Natural killer cell (primary cell): ENCODE results near the gene LHX3. TPM values are rescaled to one million over a fixed set of nuclear protein-coding genes. Genes with fewer than 3 reads are reported as not detected.

Source experiments
- ATAC-seq, 3 donors: fragments of 150-1000 bp in 2 of 3; fragments of 200-7000 bp in 1 of 3; cut with Tn5 transposase; 1 replicate in 1 of 3; 2 replicates in 2 of 3; pipeline ENCODE4 v1.10.0; 2021; ENCODE audit warnings: mild to moderate bottlenecking in 2 of 3, moderate library complexity in 2 of 3
- DNase-seq, 2 donors: peaks; one replicate each; pipeline versions ENCODE4 v3.0.0 to v3.0.0-alpha.2; 2013 to 2021; ENCODE audit warnings: mixed read lengths in 1 of 2
- H3K27ac ChIP-seq: one replicate; pipeline ENCODE4 v1.5.1; 2013; ENCODE audit warnings: mild to moderate bottlenecking, low read length
- H3K27me3 ChIP-seq: one replicate; pipeline ENCODE4 v1.6.1; 2013; ENCODE audit warnings: low read length; ENCODE audit not compliant: control insufficient read depth, insufficient read depth
- H3K36me3 ChIP-seq: one replicate; pipeline ENCODE4 v1.6.1; 2013; ENCODE audit warnings: low read length; ENCODE audit not compliant: control insufficient read depth, insufficient read depth
- H3K4me1 ChIP-seq: one replicate; pipeline ENCODE4 v1.6.1; 2013; ENCODE audit warnings: low read length; ENCODE audit not compliant: control insufficient read depth, insufficient read depth
- H3K4me3 ChIP-seq: one replicate; pipeline ENCODE4 v1.5.1; 2013; ENCODE audit warnings: low read length
- H3K9me3 ChIP-seq: one replicate; pipeline ENCODE4 v1.6.1; 2013; ENCODE audit warnings: low read length; ENCODE audit not compliant: control insufficient read depth, insufficient read depth
- H3K27ac Mint-ChIP-seq, 2 donors: one replicate each; pipeline ENCODE4 v1.8.0; 2022; ENCODE audit warnings: mild to moderate bottlenecking in 2 of 2, mixed read lengths in 2 of 2, moderate library complexity in 1 of 2
- H3K27me3 Mint-ChIP-seq, 2 donors: one replicate each; pipeline ENCODE4 v1.8.0; 2022; ENCODE audit warnings: low read depth in 2 of 2, mixed read lengths in 2 of 2
- H3K36me3 Mint-ChIP-seq: one replicate; pipeline ENCODE4 v1.8.0; 2022; ENCODE audit warnings: mixed read lengths
- H3K4me1 Mint-ChIP-seq, 2 donors: one replicate each; pipeline ENCODE4 v1.8.0; 2022; ENCODE audit warnings: mixed read lengths in 2 of 2
- H3K4me3 Mint-ChIP-seq: one replicate; pipeline ENCODE4 v1.8.0; 2022; ENCODE audit warnings: mild to moderate bottlenecking, moderate library complexity, mixed read lengths
- H3K9me3 Mint-ChIP-seq, 2 donors: one replicate each; pipeline ENCODE4 v1.8.0; 2022; ENCODE audit warnings: mixed read lengths in 2 of 2
- CTCF ChIP-seq: fragments of 200-600 bp; IDR thresholded peaks from one replicate; pipeline ENCODE4 v1.8.0; 2022; ENCODE audit warnings: antibody characterized with exemption
- WGBS: methylation state at CpG from one replicate; pipeline ENCODE4 v1.1.7; 2013; ENCODE audit warnings: missing lambda C conversion rate; ENCODE audit not compliant: insufficient coverage; 5-methylcytosine and 5-hydroxymethylcytosine counted together
- intact Hi-C: fragments of 100-400 bp; cut with micrococcal nuclease; formaldehyde crosslinking; loops from one replicate; pipeline ENCODE4 v1.14.2; 2022
- total RNA-seq, 4 donors: library from RNA; stranded (reverse); fragments of 120-200 nt in 1 of 4; gene quantifications; one replicate each; pipeline versions ENCODE4 v1.2.3 to v1.2.4, GENCODE V29; 2013 to 2022

The LHX3 gene
- total RNA-seq, 3 donors from 2014 or later (not counting 1 experiment from before 2014, with no cell fraction given) = 0.38 TPM; not detected in 2

- peaks cover 2% of the 10 kb centered on the region for H3K36me3 Mint-ChIP-seq
- WGBS = 93% methylated on average over 17 of the region's 17 CpGs
Observed at GRCh38 chr9:136209786-136210185, 4.9 kb upstream of the LHX3 start.

GRCh38 chr9:136209232-136209631 lies 4.3 kb upstream of the LHX3 start:
- WGBS = 96% methylated on average over 16 of the region's 17 CpGs
- no peak for ATAC-seq
- peaks cover 3% of the 10 kb centered on the region for H3K4me1 ChIP-seq
- peaks cover 27% of the 10 kb centered on the region for H3K36me3 ChIP-seq
- peaks cover 4% of the 10 kb centered on the region for H3K27me3 ChIP-seq
- no peak for TF ChIP-seq CTCF
- no peaks in the 10 kb centered on the region for H3K9me3 Mint-ChIP-seq
- peaks cover 0 to 2% of the 10 kb centered on the region in 2 donors for H3K27me3 Mint-ChIP-seq
- no peaks in the 10 kb centered on the region for H3K9me3 ChIP-seq
- no peak overlapping the region for H3K4me3 Mint-ChIP-seq
- intact Hi-C loops = no loop called here
- no peak for DNase-seq
- no peak overlapping the region for H3K27ac Mint-ChIP-seq
- peaks cover 10 to 14% of the 10 kb centered on the region in 2 donors for H3K4me1 Mint-ChIP-seq
- H3K4me3 ChIP-seq = no peak overlapping the region
- no peak overlapping the region for H3K27ac ChIP-seq
- H3K36me3 Mint-ChIP-seq = no peaks in the 10 kb centered on the region

More at GRCh38 chr9:136209786-136210185, 4.9 kb upstream of the LHX3 start:
- H3K4me1 Mint-ChIP-seq = peaks cover 10 to 14% of the 10 kb centered on the region in 2 donors
- Histone ChIP-seq H3K4me3 (no peak overlapping the region), H3K4me1 (no peaks in the 10 kb centered on the region), H3K36me3 (peaks cover 32% of the 10 kb centered on the region), H3K27me3 (no peaks in the 10 kb centered on the region), H3K27ac (no peak overlapping the region), H3K9me3 (no peaks in the 10 kb centered on the region)
- ATAC-seq (no peak), DNase-seq (no peak)
- no peaks in the 10 kb centered on the region for H3K9me3 Mint-ChIP-seq
- no peak overlapping the region for H3K27ac Mint-ChIP-seq
- no peak overlapping the region for H3K4me3 Mint-ChIP-seq
- intact Hi-C loops = no loop called here
- no peak for TF ChIP-seq CTCF
- H3K27me3 Mint-ChIP-seq = peaks cover 0 to 2% of the 10 kb centered on the region in 2 donors

- no peak overlapping the region for H3K27ac ChIP-seq
- Mint-ChIP-seq H3K27ac (no peak overlapping the region), H3K36me3 (no peaks in the 10 kb centered on the region), H3K27me3 (peaks cover 0 to 7% of the 10 kb centered on the region in 2 donors), H3K4me3 (no peak overlapping the region), H3K9me3 (no peaks in the 10 kb centered on the region), H3K4me1 (peaks cover 10 to 14% of the 10 kb centered on the region in 2 donors)
- no peak for DNase-seq
- peaks cover 3% of the 10 kb centered on the region for H3K4me1 ChIP-seq
- peaks cover 9% of the 10 kb centered on the region for H3K27me3 ChIP-seq
- no peaks in the 10 kb centered on the region for H3K9me3 ChIP-seq
- TF ChIP-seq CTCF = no peak
- WGBS = 96% methylated on average over 17 of the region's 17 CpGs
- peaks cover 23% of the 10 kb centered on the region for H3K36me3 ChIP-seq
- intact Hi-C loops = no loop called here
- no peak overlapping the region for H3K4me3 ChIP-seq
- ATAC-seq = no peak
Observed at GRCh38 chr9:136208675-136209074, 3.7 kb upstream of the LHX3 start.

- Histone ChIP-seq H3K27ac (no peak overlapping the region), H3K4me3 (no peak overlapping the region), H3K4me1 (peaks cover 3% of the 10 kb centered on the region), H3K27me3 (peaks cover 13% of the 10 kb centered on the region), H3K9me3 (no peaks in the 10 kb centered on the region), H3K36me3 (peaks cover 19% of the 10 kb centered on the region)
- intact Hi-C loops = no loop called here
- Mint-ChIP-seq H3K36me3 (no peaks in the 10 kb centered on the region), H3K9me3 (no peaks in the 10 kb centered on the region), H3K27me3 (peaks cover 0 to 10% of the 10 kb centered on the region in 2 donors), H3K4me3 (no peak overlapping the region), H3K27ac (no peak overlapping the region), H3K4me1 (peaks cover 10 to 14% of the 10 kb centered on the region in 2 donors)
- DNase-seq (no peak), ATAC-seq (no peak)
- no peak for TF ChIP-seq CTCF
- 92% methylated on average over 9 of the region's 9 CpGs for WGBS
Observed at GRCh38 chr9:136207616-136208015, 2.7 kb upstream of the LHX3 start.
